SK-N-SH treated with all-trans-retinoic acid at 6 μM for 48 hours (cell line): ENCODE data around the gene KCNJ16.

Source experiments
- ATAC-seq: fragments of 200-7000 bp; cut with Tn5 transposase; 3 replicates; pipeline ENCODE4 v1.9.1; 2020; ENCODE audit warnings: mild to moderate bottlenecking, moderate library complexity
- ARNTL ChIP-seq: fragments of 450-650 bp; formaldehyde crosslinking; IDR thresholded peaks from 2 replicates; pipeline ENCODE4 v1.5.0; 2020; ENCODE audit warnings: low read depth, mild to moderate bottlenecking, moderate library complexity, borderline replicate concordance
- BACH2 ChIP-seq: fragments of 250-450 bp; sonication (Bioruptor Pico); IDR thresholded peaks from 2 replicates; pipeline ENCODE4 v1.9.0; 2021; ENCODE audit warnings: mild to moderate bottlenecking, borderline replicate concordance
- CREB5 ChIP-seq: fragments of 250-450 bp; sonication (Bioruptor Pico); IDR thresholded peaks from 2 replicates; pipeline ENCODE4 v1.5.1; 2020; ENCODE audit warnings: low read depth, mild to moderate bottlenecking, moderate library complexity
- CSDC2 ChIP-seq: fragments of 250-450 bp; sonication (Bioruptor Pico); IDR thresholded peaks from 2 replicates; pipeline ENCODE4 v1.5.0; 2020; ENCODE audit warnings: mild to moderate bottlenecking, moderate library complexity
- ESRRG ChIP-seq: fragments of 250-450 bp; sonication (Bioruptor Pico); IDR thresholded peaks from 2 replicates; pipeline ENCODE4 v1.6.1; 2021; ENCODE audit warnings: mild to moderate bottlenecking
- GLIS3 ChIP-seq: fragments of 250-450 bp; sonication (Bioruptor Pico); IDR thresholded peaks from 2 replicates; pipeline ENCODE4 v1.5.0; 2020; ENCODE audit warnings: mild to moderate bottlenecking, moderate library complexity
- ISL1 ChIP-seq: fragments of 250-450 bp; sonication (Bioruptor Pico); IDR thresholded peaks from 2 replicates; pipeline ENCODE4 v2.1.2; 2022; ENCODE audit warnings: mild to moderate bottlenecking, moderate library complexity
- OSR1 ChIP-seq: fragments of 250-450 bp; sonication (Bioruptor Pico); IDR thresholded peaks from 2 replicates; pipeline ENCODE4 v1.8.0; 2022; ENCODE audit warnings: moderate library complexity, mild to moderate bottlenecking, inconsistent platforms
- POU6F1 ChIP-seq: fragments of 250-450 bp; sonication (Bioruptor Pico); IDR thresholded peaks from 2 replicates; pipeline ENCODE4 v1.8.0; 2021; ENCODE audit warnings: low read depth, mild to moderate bottlenecking, moderate library complexity, borderline replicate concordance
- PPARA ChIP-seq: fragments of 250-450 bp; sonication (Bioruptor Pico); IDR thresholded peaks from 2 replicates; pipeline ENCODE4 v1.5.0; 2020; ENCODE audit warnings: mild to moderate bottlenecking, borderline replicate concordance
- RARB ChIP-seq: fragments of 250-450 bp; sonication (Bioruptor Pico); IDR thresholded peaks from 2 replicates; pipeline ENCODE4 v1.8.0; 2021; ENCODE audit warnings: mild to moderate bottlenecking, moderate library complexity
- SNAI2 ChIP-seq: fragments of 250-450 bp; sonication (Bioruptor Pico); IDR thresholded peaks from 2 replicates; pipeline ENCODE4 v1.5.0; 2020; ENCODE audit warnings: mild to moderate bottlenecking, moderate library complexity
- TCF4 ChIP-seq: fragments of 250-450 bp; sonication (Bioruptor Pico); IDR thresholded peaks from 2 replicates; pipeline ENCODE4 v1.8.0; 2021; ENCODE audit warnings: mild to moderate bottlenecking, moderate library complexity, borderline replicate concordance
- TOX ChIP-seq: fragments of 250-450 bp; sonication (Bioruptor Pico); IDR thresholded peaks from 2 replicates; pipeline ENCODE4 v1.8.0; 2021; ENCODE audit warnings: mild to moderate bottlenecking, moderate library complexity, borderline replicate concordance
- TSHZ2 ChIP-seq: fragments of 250-450 bp; sonication (Bioruptor Pico); IDR thresholded peaks from 2 replicates; pipeline ENCODE4 v1.5.0; 2020; ENCODE audit warnings: mild to moderate bottlenecking, moderate library complexity
- ZC3H10 ChIP-seq: fragments of 250-450 bp; sonication (Bioruptor Pico); IDR thresholded peaks from 2 replicates; pipeline ENCODE4 v1.5.1; 2021; ENCODE audit warnings: mild to moderate bottlenecking, moderate library complexity
- ZFP3 ChIP-seq: fragments of 250-450 bp; sonication (Bioruptor Pico); IDR thresholded peaks from 2 replicates; pipeline ENCODE4 v1.5.0; 2020; ENCODE audit warnings: mild to moderate bottlenecking, moderate library complexity
- ZFP30 ChIP-seq: fragments of 450-650 bp; formaldehyde crosslinking; IDR thresholded peaks from 2 replicates; pipeline ENCODE4 v1.5.0; 2022; ENCODE audit warnings: mild to moderate bottlenecking, moderate library complexity
- ZNF565 ChIP-seq: fragments of 450-650 bp; formaldehyde crosslinking; conservative IDR thresholded peaks from 2 replicates; pipeline ENCODE4 v1.5.0; 2020; ENCODE audit warnings: low read depth, mild to moderate bottlenecking, moderate library complexity
- ZNF8 ChIP-seq: fragments of 450-650 bp; formaldehyde crosslinking; IDR thresholded peaks from 2 replicates; pipeline ENCODE4 v1.5.0; 2020; ENCODE audit warnings: mild to moderate bottlenecking, moderate library complexity
- TF ChIP-seq, protein P1 (sequence below): fragments of 250-450 bp; sonication (Bioruptor Pico); IDR thresholded peaks from 2 replicates; pipeline ENCODE4 v1.5.1; 2021; ENCODE audit warnings: mild to moderate bottlenecking, moderate library complexity

Gene KCNJ16

GRCh38 chr17:70072546-70073309 lies 2.3 kb upstream of the KCNJ16 start (continued):
- TF ChIP-seq CREB5: no peak
- TF ChIP-seq SNAI2 (CRISPR knock-in tag): no peak

GRCh38 chr17:70073310-70073709 lies 1.7 kb upstream of the KCNJ16 start:
- ATAC-seq: no peak
- TF ChIP-seq TCF4 (CRISPR knock-in tag): no peak
- TF ChIP-seq ZFP30 (CRISPR knock-in tag): no peak
- TF ChIP-seq PPARA: no peak
- TF ChIP-seq, protein P1, sequence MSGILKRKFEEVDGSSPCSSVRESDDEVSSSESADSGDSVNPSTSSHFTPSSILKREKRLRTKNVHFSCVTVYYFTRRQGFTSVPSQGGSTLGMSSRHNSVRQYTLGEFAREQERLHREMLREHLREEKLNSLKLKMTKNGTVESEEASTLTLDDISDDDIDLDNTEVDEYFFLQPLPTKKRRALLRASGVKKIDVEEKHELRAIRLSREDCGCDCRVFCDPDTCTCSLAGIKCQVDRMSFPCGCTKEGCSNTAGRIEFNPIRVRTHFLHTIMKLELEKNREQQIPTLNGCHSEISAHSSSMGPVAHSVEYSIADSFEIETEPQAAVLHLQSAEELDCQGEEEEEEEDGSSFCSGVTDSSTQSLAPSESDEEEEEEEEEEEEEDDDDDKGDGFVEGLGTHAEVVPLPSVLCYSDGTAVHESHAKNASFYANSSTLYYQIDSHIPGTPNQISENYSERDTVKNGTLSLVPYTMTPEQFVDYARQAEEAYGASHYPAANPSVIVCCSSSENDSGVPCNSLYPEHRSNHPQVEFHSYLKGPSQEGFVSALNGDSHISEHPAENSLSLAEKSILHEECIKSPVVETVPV: no peak
- TF ChIP-seq ZC3H10 (CRISPR knock-in tag): no peak
- no peak for TF ChIP-seq POU6F1 (CRISPR knock-in tag)
- TF ChIP-seq ZNF8 (CRISPR knock-in tag): no peak
- no peak for TF ChIP-seq BACH2
- TF ChIP-seq ARNTL (CRISPR knock-in tag): no peak
- no peak for TF ChIP-seq ISL1
- no peak for TF ChIP-seq ESRRG
- TF ChIP-seq CREB5: no peak

DNA sequence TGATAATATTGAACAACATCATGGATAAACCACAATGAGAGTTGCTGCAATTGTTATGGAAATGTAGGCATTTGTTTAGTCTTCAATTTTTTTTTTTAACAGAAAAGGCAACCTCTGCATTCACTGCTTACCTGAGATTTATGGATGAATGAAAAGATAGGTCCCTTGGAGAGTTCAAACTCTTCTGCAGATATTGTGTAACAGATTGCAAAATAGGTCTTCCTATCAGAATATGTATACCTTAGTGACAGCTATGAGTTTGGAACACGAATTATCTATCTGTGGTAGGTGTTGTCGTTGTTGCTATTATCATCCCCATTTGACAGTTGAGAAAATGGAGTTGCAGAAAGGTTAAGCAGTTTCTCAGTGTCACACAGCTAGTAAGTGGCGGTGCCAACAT lies 1.2 kb upstream of the KCNJ16 start:
- no peak for ATAC-seq
- TF ChIP-seq ZFP3 (CRISPR knock-in tag): no peak
- no peak for TF ChIP-seq TOX (CRISPR knock-in tag)
- TF ChIP-seq GLIS3 (CRISPR knock-in tag): no peak
- TF ChIP-seq ZNF565: no peak
- no peak for TF ChIP-seq ESRRG
- no peak for TF ChIP-seq RARB (CRISPR knock-in tag)
- TF ChIP-seq TSHZ2 (CRISPR knock-in tag): no peak
- no peak for TF ChIP-seq SNAI2 (CRISPR knock-in tag)
- no peak for TF ChIP-seq ZFP30 (CRISPR knock-in tag)

DNA sequence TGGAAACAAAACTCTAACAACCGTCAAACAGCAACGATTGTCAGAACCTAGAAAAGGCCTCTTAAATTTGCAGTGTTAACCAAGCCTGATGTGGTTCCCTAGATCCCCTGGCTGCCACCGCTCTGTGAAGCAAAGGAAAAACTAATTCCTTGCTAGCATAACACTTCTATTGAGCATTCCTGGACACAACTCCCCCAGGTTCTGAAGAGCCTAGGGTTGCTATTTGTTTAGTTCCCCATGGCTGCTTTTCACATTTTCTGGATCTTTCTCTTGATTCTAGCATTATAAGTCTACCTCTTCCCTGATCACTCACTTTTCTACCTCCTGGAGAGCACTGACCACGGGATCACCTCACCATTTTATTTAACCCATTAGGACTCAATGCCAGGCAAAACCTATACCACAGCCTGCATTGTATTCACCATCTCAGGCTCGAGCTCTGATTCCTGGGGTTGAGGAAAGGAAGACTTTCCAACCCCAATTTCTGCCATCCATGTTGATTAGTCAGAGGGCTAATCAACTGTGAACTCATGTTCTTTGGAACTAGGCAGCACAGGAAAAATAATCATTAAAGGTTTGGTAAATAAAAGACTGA lies 692 bp upstream of the KCNJ16 start:
- TF ChIP-seq POU6F1 (CRISPR knock-in tag) (no peak), PPARA (no peak), TOX (CRISPR knock-in tag) (no peak), CREB5 (no peak), ZFP3 (CRISPR knock-in tag) (no peak), GLIS3 (CRISPR knock-in tag) (no peak), OSR1 (CRISPR knock-in tag) (no peak), CSDC2 (no peak)
- TF ChIP-seq, protein P1: no peak
- TF ChIP-seq, all 23 proteins: peak for 0
- ATAC-seq: no peak
